K562 (cell line): ENCODE data around the gene MBD5. TPM values are rescaled to one million over a fixed set of nuclear protein-coding genes. Genes with fewer than 3 reads are reported as not detected.

Experiments
- ETV6 ChIP-seq, 3 experiments: fragments of 150-350 bp in 1 of 3; sonication (generic) in 1 of 3; formaldehyde crosslinking in 1 of 3; IDR thresholded peaks; 2 replicates each; pipeline versions ENCODE4 v1.6.1 to v1.8.0; 2014 to 2022; ENCODE audit warnings: borderline replicate concordance in 2 of 3, low read depth in 2 of 3, antibody characterized with exemption in 1 of 3, low read length in 1 of 3, mild to moderate bottlenecking in 1 of 3, missing genetic modification reagents in 1 of 3
- GABPA ChIP-seq: fragments of 200-800 bp; sonication (Bioruptor generic); conservative IDR thresholded peaks from 2 replicates; pipeline ENCODE4 v1.6.1; 2016; ENCODE audit warnings: low read depth, missing genetic modification characterization, missing compliant biosample characterization
- KLF16 ChIP-seq: IDR thresholded peaks from 2 replicates; pipeline ENCODE4 v1.6.1; 2016; ENCODE audit warnings: antibody characterized with exemption
- NFIC ChIP-seq: fragments of 450-650 bp; IDR thresholded peaks from 2 replicates; pipeline ENCODE4 v1.6.1; 2017; ENCODE audit warnings: mild to moderate bottlenecking, inconsistent platforms
- RBM14 ChIP-seq: fragments of 200-400 bp; formaldehyde crosslinking; IDR thresholded peaks from 2 replicates; pipeline ENCODE4 v1.6.1; 2018; ENCODE audit warnings: low read depth, mild to moderate bottlenecking, low read length, moderate library complexity, borderline replicate concordance; ENCODE audit not compliant: insufficient read depth
- RBM25 ChIP-seq: fragments of 200-400 bp; formaldehyde crosslinking; IDR thresholded peaks from 2 replicates; pipeline ENCODE4 v1.6.1; 2018; ENCODE audit warnings: low read length, low read depth, moderate library complexity; ENCODE audit not compliant: severe bottlenecking
- SMARCA5 ChIP-seq: fragments of 450-650 bp; IDR thresholded peaks from 2 replicates; pipeline ENCODE4 v1.6.1; 2016
- ZNF253 ChIP-seq: fragments of 250-450 bp; sonication (Bioruptor Pico); conservative IDR thresholded peaks from 2 replicates; pipeline ENCODE4 v1.6.1; 2021; ENCODE audit warnings: mild to moderate bottlenecking
- ZNF384 ChIP-seq: IDR thresholded peaks from 2 replicates; pipeline ENCODE4 v1.6.1; 2012; ENCODE audit warnings: low read depth, low read length, improper control_type of control experiment
- ZNF830 ChIP-seq: fragments of 250-450 bp; sonication (Bioruptor Pico); IDR thresholded peaks from 2 replicates; pipeline ENCODE4 v1.5.0; 2021; ENCODE audit warnings: mild to moderate bottlenecking
- polyA plus RNA-seq, 8 experiments: library from polyadenylated mRNA; depleted of rRNA in 4 of 8; stranded (reverse) in 5 of 8; unstranded in 3 of 8; fragments of >200 nt; fragmentation: Nextera tagmentation in 2 of 8; fragmentation: Illumina TruSeq in 1 of 8; extraction: Ambion mirVana in 2 of 8; extraction: Trizol in 1 of 8; gene quantifications; 2 replicates each; pipeline versions ENCODE4 v1.2.1 to v1.2.3, GENCODE V29; 2011 to 2014; ENCODE audit warnings: inconsistent platforms in 1 of 8, missing spikeins in 1 of 8
- total RNA-seq, 7 experiments: library from RNA; depleted of rRNA in 6 of 7; stranded (reverse); fragments of >200 nt in 6 of 7; fragmentation: Illumina TruSeq in 2 of 7; extraction: Trizol in 2 of 7; gene quantifications; 2 replicates each; pipeline versions ENCODE4 v1.2.1 to v1.2.3, GENCODE V29; 2011 to 2021; ENCODE audit warnings: low replicate concordance in 1 of 7
- TF ChIP-seq, protein P1 (sequence below), 2 experiments: fragments of 450-650 bp; formaldehyde crosslinking in 1 of 2; IDR thresholded peaks; 2 replicates each; pipeline versions ENCODE4 v1.4.0 to v1.6.1; 2014 to 2020; ENCODE audit warnings: mild to moderate bottlenecking in 2 of 2, borderline replicate concordance in 1 of 2, low read depth in 1 of 2

MBD5 gene
- total and polyA plus RNA-seq, 9 of the 15 experiments (the other 6 are each of a cell fraction or from before 2014, with no cell fraction given): 3.4 to 14.5 (median 9.0) TPM

DNA sequence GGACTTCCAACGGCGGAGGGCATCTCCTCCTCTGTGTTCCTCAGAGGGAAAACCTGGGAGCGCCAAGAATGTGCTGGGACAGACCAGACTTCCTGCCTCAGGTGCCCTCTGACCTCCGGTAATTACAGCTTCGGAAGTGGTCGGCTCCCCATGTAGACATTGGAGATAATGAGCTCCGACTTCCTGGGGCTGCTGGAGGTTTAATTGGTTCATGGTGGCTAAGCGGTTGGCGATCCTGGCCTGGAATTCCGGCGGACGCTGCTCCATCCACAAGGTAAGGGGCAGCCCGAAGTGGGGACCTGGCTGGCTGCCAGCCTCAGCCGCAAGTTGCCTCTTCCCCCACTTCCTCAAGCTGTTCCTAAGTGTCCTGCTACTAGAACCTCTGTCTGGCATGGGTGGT, 540.5 kb downstream of the MBD5 start (continued):
- TF ChIP-seq, protein P1, sequence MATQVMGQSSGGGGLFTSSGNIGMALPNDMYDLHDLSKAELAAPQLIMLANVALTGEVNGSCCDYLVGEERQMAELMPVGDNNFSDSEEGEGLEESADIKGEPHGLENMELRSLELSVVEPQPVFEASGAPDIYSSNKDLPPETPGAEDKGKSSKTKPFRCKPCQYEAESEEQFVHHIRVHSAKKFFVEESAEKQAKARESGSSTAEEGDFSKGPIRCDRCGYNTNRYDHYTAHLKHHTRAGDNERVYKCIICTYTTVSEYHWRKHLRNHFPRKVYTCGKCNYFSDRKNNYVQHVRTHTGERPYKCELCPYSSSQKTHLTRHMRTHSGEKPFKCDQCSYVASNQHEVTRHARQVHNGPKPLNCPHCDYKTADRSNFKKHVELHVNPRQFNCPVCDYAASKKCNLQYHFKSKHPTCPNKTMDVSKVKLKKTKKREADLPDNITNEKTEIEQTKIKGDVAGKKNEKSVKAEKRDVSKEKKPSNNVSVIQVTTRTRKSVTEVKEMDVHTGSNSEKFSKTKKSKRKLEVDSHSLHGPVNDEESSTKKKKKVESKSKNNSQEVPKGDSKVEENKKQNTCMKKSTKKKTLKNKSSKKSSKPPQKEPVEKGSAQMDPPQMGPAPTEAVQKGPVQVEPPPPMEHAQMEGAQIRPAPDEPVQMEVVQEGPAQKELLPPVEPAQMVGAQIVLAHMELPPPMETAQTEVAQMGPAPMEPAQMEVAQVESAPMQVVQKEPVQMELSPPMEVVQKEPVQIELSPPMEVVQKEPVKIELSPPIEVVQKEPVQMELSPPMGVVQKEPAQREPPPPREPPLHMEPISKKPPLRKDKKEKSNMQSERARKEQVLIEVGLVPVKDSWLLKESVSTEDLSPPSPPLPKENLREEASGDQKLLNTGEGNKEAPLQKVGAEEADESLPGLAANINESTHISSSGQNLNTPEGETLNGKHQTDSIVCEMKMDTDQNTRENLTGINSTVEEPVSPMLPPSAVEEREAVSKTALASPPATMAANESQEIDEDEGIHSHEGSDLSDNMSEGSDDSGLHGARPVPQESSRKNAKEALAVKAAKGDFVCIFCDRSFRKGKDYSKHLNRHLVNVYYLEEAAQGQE (IDR thresholded peaks at IDR 0.05; ENCODE audit: borderline replicate concordance): no peak
- TF ChIP-seq, protein P1 (CRISPR knock-in tag; IDR thresholded peaks at IDR 0.05; ENCODE audit: low read depth): no peak
- TF ChIP-seq ZNF830 (CRISPR knock-in tag): no peak
- TF ChIP-seq ZNF384: no peak
- TF ChIP-seq KLF16: no peak
- TF ChIP-seq RBM25: no peak
- no peak for TF ChIP-seq SMARCA5
- TF ChIP-seq ZNF253 (CRISPR knock-in tag): no peak
- peak in 1 of 2 experiments; percentile 61; a peak in 2 of 4 replicates for TF ChIP-seq ETV6 (IDR thresholded peaks at IDR 0.05; ENCODE audit: borderline replicate concordance in 1 of 2, low read depth in 2 of 2, low read length in 1 of 2)
- no peak for TF ChIP-seq ETV6 (CRISPR knock-in tag; IDR thresholded peaks at IDR 0.05; ENCODE audit: borderline replicate concordance)
- TF ChIP-seq GABPA (tag): peak; percentile 70
- no peak for TF ChIP-seq RBM14
- TF ChIP-seq NFIC: peak; percentile 75
